Trophoblast cell (in vitro differentiated cells and primary cell): ENCODE data around the gene TBC1D8.

Experiments used
- DNase-seq, 2 donors: peaks; one replicate each; pipeline ENCODE4 v3.0.0-alpha.2; 2016
- H2AFZ ChIP-seq: 2 replicates; pipeline ENCODE4 v1.6.1; 2013; ENCODE audit warnings: low read length, moderate library complexity, mild to moderate bottlenecking; ENCODE audit not compliant: insufficient read depth, poor library complexity
- H2AK5ac ChIP-seq: 2 replicates; pipeline ENCODE4 v1.6.1; 2013; ENCODE audit warnings: mild to moderate bottlenecking, low read length
- H2BK120ac ChIP-seq: 2 replicates; pipeline ENCODE4 v1.6.1; 2013; ENCODE audit warnings: low read length, mild to moderate bottlenecking, moderate library complexity; ENCODE audit not compliant: insufficient read depth, poor library complexity
- H2BK12ac ChIP-seq: 2 replicates; pipeline ENCODE4 v1.6.1; 2013; ENCODE audit warnings: mild to moderate bottlenecking, low read length, moderate library complexity
- H2BK5ac ChIP-seq: 2 replicates; pipeline ENCODE4 v1.6.1; 2013; ENCODE audit warnings: low read length, low read depth, moderate library complexity, mild to moderate bottlenecking; ENCODE audit not compliant: poor library complexity
- H3K14ac ChIP-seq: 2 replicates; pipeline ENCODE4 v1.6.1; 2013; ENCODE audit warnings: mild to moderate bottlenecking, low read length
- H3K18ac ChIP-seq: 2 replicates; pipeline ENCODE4 v1.6.1; 2013; ENCODE audit warnings: mild to moderate bottlenecking, low read length
- H3K23ac ChIP-seq: 2 replicates; pipeline ENCODE4 v1.6.1; 2013; ENCODE audit warnings: low read length
- H3K27ac ChIP-seq: 2 replicates; pipeline ENCODE4 v1.5.1; 2013; ENCODE audit warnings: low read depth, mild to moderate bottlenecking, inconsistent platforms, low read length, moderate library complexity
- H3K27me3 ChIP-seq: 2 replicates; pipeline ENCODE4 v1.6.1; 2013; ENCODE audit warnings: inconsistent platforms, mild to moderate bottlenecking, low read length, moderate library complexity; ENCODE audit not compliant: insufficient read depth
- H3K36me3 ChIP-seq, 2 experiments: 1 replicate in 1 of 2; 2 replicates in 1 of 2; pipeline ENCODE4 v1.6.1; 2013; ENCODE audit warnings: low read length in 2 of 2, mild to moderate bottlenecking in 2 of 2, moderate library complexity in 1 of 2; ENCODE audit not compliant: insufficient read depth in 2 of 2, control insufficient read depth in 1 of 2
- H3K4ac ChIP-seq: 2 replicates; pipeline ENCODE4 v1.6.1; 2013; ENCODE audit warnings: low read depth, mild to moderate bottlenecking, low read length, moderate library complexity
- H3K4me1 ChIP-seq, 2 experiments: 1 replicate in 1 of 2; 2 replicates in 1 of 2; pipeline ENCODE4 v1.6.1; 2013; ENCODE audit warnings: low read length in 2 of 2, mild to moderate bottlenecking in 2 of 2, moderate library complexity in 1 of 2; ENCODE audit not compliant: insufficient read depth in 2 of 2, control insufficient read depth in 1 of 2
- H3K4me2 ChIP-seq: 2 replicates; pipeline ENCODE4 v1.6.1; 2013; ENCODE audit warnings: inconsistent platforms, mild to moderate bottlenecking, low read length, moderate library complexity
- H3K4me3 ChIP-seq: 2 replicates; pipeline ENCODE4 v1.5.1; 2013; ENCODE audit warnings: mild to moderate bottlenecking, low read depth, low read length, inconsistent platforms
- H3K79me1 ChIP-seq: one replicate; pipeline ENCODE4 v1.6.1; 2013; ENCODE audit warnings: low read length
- H3K79me2 ChIP-seq: 2 replicates; pipeline ENCODE4 v1.6.1; 2013; ENCODE audit warnings: low read length, mild to moderate bottlenecking; ENCODE audit not compliant: control insufficient read depth, insufficient read depth, poor library complexity
- H3K9ac ChIP-seq: 2 replicates; pipeline ENCODE4 v1.6.1; 2013; ENCODE audit warnings: mild to moderate bottlenecking, low read length
- H3K9me3 ChIP-seq: 2 replicates; pipeline ENCODE4 v1.6.1; 2013; ENCODE audit warnings: low read depth, mild to moderate bottlenecking, control low read depth, inconsistent platforms, low read length; ENCODE audit not compliant: insufficient read depth
- H4K12ac ChIP-seq: 2 replicates; pipeline ENCODE4 v1.6.1; 2013; ENCODE audit warnings: low read depth, mild to moderate bottlenecking, low read length, moderate library complexity
- H4K8ac ChIP-seq: 2 replicates; pipeline ENCODE4 v1.6.1; 2013; ENCODE audit warnings: low read depth, mild to moderate bottlenecking, low read length, moderate library complexity
- H4K91ac ChIP-seq: one replicate; pipeline ENCODE4 v1.6.1; 2013; ENCODE audit warnings: low read depth, mild to moderate bottlenecking, low read length, moderate library complexity
- WGBS: extraction: QIAGEN DNeasy Blood & Tissue Kit; methylation state at CpG from one replicate; pipeline ENCODE4 v1.1.7; 2013; ENCODE audit warnings: missing lambda C conversion rate; ENCODE audit not compliant: insufficient read length, insufficient coverage; ENCODE audit errors: extremely low coverage; 5-methylcytosine and 5-hydroxymethylcytosine counted together

Gene TBC1D8

GRCh38 chr2:100993294-100993693 lies 157.9 kb downstream of the TBC1D8 start:
- Histone ChIP-seq H3K27ac (no peak overlapping the region), H3K23ac (no peak overlapping the region), H4K91ac (no peak overlapping the region), H3K36me3 (no peaks in the 10 kb centered on the region), H4K8ac (no peak overlapping the region), H2BK120ac (no peak overlapping the region), H3K79me1 (no peaks in the 10 kb centered on the region), H3K9me3 (no peaks in the 10 kb centered on the region), H2BK5ac (no peak overlapping the region), H2AFZ (no peak overlapping the region), H4K12ac (no peak overlapping the region), H3K14ac (no peak overlapping the region), H3K18ac (no peak overlapping the region), H2AK5ac (no peak overlapping the region), H3K4ac (no peak overlapping the region), H3K9ac (no peak overlapping the region), H3K27me3 (no peaks in the 10 kb centered on the region), H3K4me2 (no peak overlapping the region), H3K79me2 (no peaks in the 10 kb centered on the region), H3K4me3 (no peak overlapping the region), H3K4me1 (peaks cover 3 to 5% of the 10 kb centered on the region in 2 experiments), H2BK12ac (no peak overlapping the region)
- no CpG with 5 or more reads among the region's 17 CpGs for WGBS
- no peak for DNase-seq

GRCh38 chr2:100992262-100992661 lies 158.9 kb downstream of the TBC1D8 start:
- Histone ChIP-seq H4K91ac (no peak overlapping the region), H4K8ac (no peak overlapping the region), H3K4me3 (no peak overlapping the region), H2BK12ac (no peak overlapping the region), H3K4ac (no peak overlapping the region), H3K4me1 (peaks cover 3 to 5% of the 10 kb centered on the region in 2 experiments), H3K36me3 (no peaks in the 10 kb centered on the region), H2BK120ac (no peak overlapping the region), H3K79me1 (no peaks in the 10 kb centered on the region), H2AFZ (no peak overlapping the region), H3K23ac (no peak overlapping the region), H3K14ac (no peak overlapping the region), H3K27me3 (no peaks in the 10 kb centered on the region), H4K12ac (no peak overlapping the region), H3K18ac (no peak overlapping the region), H2AK5ac (no peak overlapping the region), H2BK5ac (no peak overlapping the region), H3K27ac (no peak overlapping the region), H3K9me3 (no peaks in the 10 kb centered on the region), H3K9ac (no peak overlapping the region), H3K4me2 (no peak overlapping the region), H3K79me2 (no peaks in the 10 kb centered on the region)
- WGBS, result no CpG with 5 or more reads among the region's 6 CpGs
- DNase-seq, result no peak

- H3K4ac ChIP-seq, result no peak overlapping the region
- H3K79me1 ChIP-seq, result no peaks in the 10 kb centered on the region
- no peak overlapping the region for H4K8ac ChIP-seq
- H4K91ac ChIP-seq, result no peak overlapping the region
- H2AK5ac ChIP-seq, result no peak overlapping the region
- no peak overlapping the region for H3K14ac ChIP-seq
- no peak overlapping the region for H3K4me2 ChIP-seq
- H3K36me3 ChIP-seq, result no peaks in the 10 kb centered on the region
- DNase-seq, result no peak
- H3K18ac ChIP-seq, result no peak overlapping the region
- no peaks in the 10 kb centered on the region for H3K27me3 ChIP-seq
- no peak overlapping the region for H3K9ac ChIP-seq
- H3K4me3 ChIP-seq, result no peak overlapping the region
- no peak overlapping the region for H2BK12ac ChIP-seq
- WGBS, result no CpG with 5 or more reads among the region's 5 CpGs
- H2BK120ac ChIP-seq, result no peak overlapping the region
- H3K9me3 ChIP-seq, result no peaks in the 10 kb centered on the region
- no peak overlapping the region for H2AFZ ChIP-seq
- H3K79me2 ChIP-seq, result no peaks in the 10 kb centered on the region
- no peak overlapping the region for H4K12ac ChIP-seq
- peaks cover 3 to 5% of the 10 kb centered on the region in 2 experiments for H3K4me1 ChIP-seq
- H3K23ac ChIP-seq, result no peak overlapping the region
- no peak overlapping the region for H2BK5ac ChIP-seq
- H3K27ac ChIP-seq, result no peak overlapping the region
Observed at GRCh38 chr2:100991404-100991773, 159.8 kb downstream of the TBC1D8 start.

- WGBS, result no CpG with 5 or more reads among the region's 24 CpGs
- H3K14ac ChIP-seq, result no peak overlapping the region
Observed at GRCh38 chr2:100990650-100991403, 160.4 kb downstream of the TBC1D8 start.

More at GRCh38 chr2:100990650-100991403, 160.4 kb downstream of the TBC1D8 start:
- no peaks in the 10 kb centered on the region for H3K9me3 ChIP-seq
- H3K18ac ChIP-seq, result no peak overlapping the region
- no peak overlapping the region for H4K91ac ChIP-seq
- H3K9ac ChIP-seq, result no peak overlapping the region
- no peak overlapping the region for H3K27ac ChIP-seq
- H3K4me3 ChIP-seq, result no peak overlapping the region
- H3K4me2 ChIP-seq, result no peak overlapping the region
- DNase-seq, result no peak
- peaks cover 2 to 3% of the 10 kb centered on the region in 2 experiments for H3K4me1 ChIP-seq
- no peak overlapping the region for H2BK5ac ChIP-seq
- no peak overlapping the region for H3K23ac ChIP-seq
- no peak overlapping the region for H2AFZ ChIP-seq
- H2BK12ac ChIP-seq, result no peak overlapping the region
- no peak overlapping the region for H4K8ac ChIP-seq
- H3K79me1 ChIP-seq, result no peaks in the 10 kb centered on the region
- no peak overlapping the region for H4K12ac ChIP-seq
- H3K4ac ChIP-seq, result no peak overlapping the region
- H2AK5ac ChIP-seq, result no peak overlapping the region
- no peak overlapping the region for H2BK120ac ChIP-seq
- H3K36me3 ChIP-seq, result no peaks in the 10 kb centered on the region
- no peaks in the 10 kb centered on the region for H3K27me3 ChIP-seq
- no peaks in the 10 kb centered on the region for H3K79me2 ChIP-seq
